Dedifferentiated amniotic fluid mesenchymal stem cell (primary cell): Measurements from ENCODE around the gene ITGB3BP.
A peak's percentile ranks its signal among the peaks of the same experiment; 100 is the strongest.
"Not testable (repeated sequence)": the region's sequence is repeated elsewhere in the genome, so short reads cannot be mapped to it uniquely, and the experiment has no call there.

Experiments
- DNase-seq: peaks from one replicate; pipeline ENCODE4 v3.0.0-alpha.2; 2016; ENCODE audit errors: extremely low spot score

The ITGB3BP gene

GRCh38 chr1:63506782-63507181 lies 16.2 kb downstream of the ITGB3BP start:
- no peak for DNase-seq

- DNase-seq: no peak
Measured at GRCh38 chr1:63501256-63501655, 21.8 kb downstream of the ITGB3BP start.

GRCh38 chr1:63498106-63498505 lies 24.9 kb downstream of the ITGB3BP start:
- no peak for DNase-seq

- no peak for DNase-seq
Measured at GRCh38 chr1:63497577-63497976, 25.4 kb downstream of the ITGB3BP start.

GRCh38 chr1:63487336-63488065 lies 35.5 kb downstream of the ITGB3BP start:
- DNase-seq: no peak

GRCh38 chr1:63486629-63487028 lies 36.4 kb downstream of the ITGB3BP start:
- no peak for DNase-seq

- no peak for DNase-seq
Measured at GRCh38 chr1:63480057-63480456, 43.0 kb downstream of the ITGB3BP start.

- no peak for DNase-seq
Measured at GRCh38 chr1:63475761-63476160, 47.3 kb downstream of the ITGB3BP start.

- not testable (repeated sequence) for DNase-seq
Measured at GRCh38 chr1:63468683-63469082, 54.3 kb downstream of the ITGB3BP start.

- no peak for DNase-seq
Measured at GRCh38 chr1:63466759-63467158, 56.3 kb downstream of the ITGB3BP start.

GRCh38 chr1:63466181-63466580 lies 56.8 kb downstream of the ITGB3BP start:
- DNase-seq: no peak

- DNase-seq: no peak
Measured at GRCh38 chr1:63463248-63463647, 59.8 kb downstream of the ITGB3BP start.

- no peak for DNase-seq
Measured at GRCh38 chr1:63461661-63462230, 61.3 kb downstream of the ITGB3BP start.

GRCh38 chr1:63458750-63459149 lies 64.3 kb downstream of the ITGB3BP start:
- DNase-seq: no peak

- DNase-seq: peak; percentile 49
Measured at GRCh38 chr1:63454269-63454668, 68.8 kb downstream of the ITGB3BP start.

- no peak for DNase-seq
Measured at GRCh38 chr1:63453232-63453631, 69.8 kb downstream of the ITGB3BP start.

GRCh38 chr1:63450416-63450815 lies 72.6 kb downstream of the ITGB3BP start:
- no peak for DNase-seq

GRCh38 chr1:63448731-63449246 lies 74.2 kb downstream of the ITGB3BP start:
- peak; percentile 44 for DNase-seq

GRCh38 chr1:63442141-63442475 lies 80.9 kb downstream of the ITGB3BP start:
- DNase-seq: no peak

GRCh38 chr1:63435161-63435560 lies 87.9 kb downstream of the ITGB3BP start:
- no peak for DNase-seq

- DNase-seq: no peak
Measured at GRCh38 chr1:63429281-63429680, 93.7 kb downstream of the ITGB3BP start.

GRCh38 chr1:63428815-63429214 lies 94.2 kb downstream of the ITGB3BP start:
- no peak for DNase-seq

GRCh38 chr1:63423649-63424048 lies 99.4 kb downstream of the ITGB3BP start:
- no peak for DNase-seq

- DNase-seq: not testable (repeated sequence)
Measured at GRCh38 chr1:63420746-63421145, 102.3 kb downstream of the ITGB3BP start.
